HG03045 (cell line): ENCODE measurements around the gene SCUBE2.

Experiments used
- ATAC-seq: cut with Tn5 transposase; IDR thresholded peaks from one replicate; pipeline ENCODE4 v1.9.1; 2021; ENCODE audit warnings: mild to moderate bottlenecking, moderate library complexity; ENCODE audit not compliant: unreplicated experiment

SCUBE2 gene

GRCh38 chr11:9076046-9076445, 15.4 kb downstream of the SCUBE2 start:
- no peak for ATAC-seq

- no peak for ATAC-seq
Observed at GRCh38 chr11:9075556-9075955, 15.8 kb downstream of the SCUBE2 start.

- ATAC-seq: no peak
Observed at GRCh38 chr11:9074338-9075029, 16.9 kb downstream of the SCUBE2 start.

- ATAC-seq: no peak
Observed at GRCh38 chr11:9073466-9074225, 17.8 kb downstream of the SCUBE2 start.

GRCh38 chr11:9072626-9073176, 18.7 kb downstream of the SCUBE2 start:
- no peak for ATAC-seq

- no peak for ATAC-seq
Observed at GRCh38 chr11:9071692-9072091, 19.7 kb downstream of the SCUBE2 start.

GRCh38 chr11:9070749-9071491, 20.5 kb downstream of the SCUBE2 start:
- no peak for ATAC-seq

- no peak for ATAC-seq
Observed at GRCh38 chr11:9069862-9070470, 21.4 kb downstream of the SCUBE2 start.

- ATAC-seq: no peak
Observed at GRCh38 chr11:9069256-9069655, 22.1 kb downstream of the SCUBE2 start.

GRCh38 chr11:9066433-9066925, 24.9 kb downstream of the SCUBE2 start:
- no peak for ATAC-seq

GRCh38 chr11:9065607-9066432, 25.6 kb downstream of the SCUBE2 start:
- ATAC-seq: no peak

GRCh38 chr11:9061807-9062206, 29.6 kb downstream of the SCUBE2 start:
- ATAC-seq: no peak

GRCh38 chr11:9060700-9061111, 30.7 kb downstream of the SCUBE2 start:
- ATAC-seq: peak; percentile 97

GRCh38 chr11:9059406-9059805, 32.0 kb downstream of the SCUBE2 start:
- ATAC-seq: no peak

- ATAC-seq: no peak
Observed at GRCh38 chr11:9057888-9058287, 33.5 kb downstream of the SCUBE2 start.

- no peak for ATAC-seq
Observed at GRCh38 chr11:9057007-9057406, 34.4 kb downstream of the SCUBE2 start.

GRCh38 chr11:9056467-9056866, 34.9 kb downstream of the SCUBE2 start:
- no peak for ATAC-seq

- no peak for ATAC-seq
Observed at GRCh38 chr11:9053316-9054035, 37.9 kb downstream of the SCUBE2 start.

GRCh38 chr11:9052316-9052715, 39.1 kb downstream of the SCUBE2 start:
- no peak for ATAC-seq
